Measurements from ENCODE around the gene MRPL4.
"Not testable (repeated sequence)": the region's sequence is repeated elsewhere in the genome, so short reads cannot be mapped to it uniquely, and the experiment has no call there.

The MRPL4 gene

DNA sequence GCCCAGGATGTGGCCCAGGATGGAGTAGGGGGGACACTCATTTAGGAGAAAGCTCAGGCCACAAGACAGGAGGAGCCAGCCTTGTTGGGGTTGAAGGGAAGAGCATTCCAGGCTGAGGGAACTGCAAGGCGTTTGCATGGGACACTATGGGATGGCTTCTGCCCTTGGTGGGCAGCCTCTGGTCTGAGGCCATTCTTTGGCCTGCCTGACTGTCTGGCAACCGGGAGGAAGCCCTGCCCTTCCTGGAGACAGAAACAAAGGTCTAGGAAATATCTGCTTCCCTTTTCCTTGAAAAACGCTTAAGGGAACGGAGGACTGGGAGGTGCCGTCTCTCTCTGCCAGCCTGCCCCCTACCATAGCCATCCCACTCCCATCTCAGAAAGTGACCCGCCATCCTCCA is 16.1 kb downstream of the MRPL4 start:
- DNase-seq, result no peak

GRCh38 chr19:10269333-10270179 is 17.5 kb downstream of the MRPL4 start:
- DNase-seq, result peak; percentile 81

DNA sequence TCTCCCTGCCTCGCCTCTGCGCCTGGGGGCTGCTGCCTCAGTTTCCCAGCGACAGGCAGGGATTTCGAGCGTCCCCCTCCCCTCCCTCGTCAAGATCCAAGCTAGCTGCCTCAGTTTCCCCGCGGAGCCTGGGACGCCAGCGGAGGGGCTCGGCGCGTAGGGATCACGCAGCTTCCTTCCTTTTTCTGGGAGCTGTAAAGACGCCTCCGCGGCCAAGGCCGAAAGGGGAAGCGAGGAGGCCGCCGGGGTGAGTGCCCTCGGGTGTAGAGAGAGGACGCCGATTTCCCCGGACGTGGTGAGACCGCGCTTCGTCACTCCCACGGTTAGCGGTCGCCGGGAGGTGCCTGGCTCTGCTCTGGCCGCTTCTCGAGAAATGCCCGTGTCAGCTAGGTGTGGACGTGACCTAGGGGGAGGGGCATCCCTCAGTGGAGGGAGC is 18.2 kb downstream of the MRPL4 start:
- peak; percentile 33 for DNase-seq

- peak; percentile 76 for DNase-seq
These were observed 18.8 kb downstream of the MRPL4 start, which contains the start of gene ICAM1 for GRCh38 chr19:10270616-10271394. Gene ICAM1, plus strand, starts transcription at chr19:10271120. Its CDS starts 40 bp downstream, at chr19:10271160.

GRCh38 chr19:10271543-10272086 is 19.6 kb downstream of the MRPL4 start:
- DNase-seq, result peak; percentile 38

DNA sequence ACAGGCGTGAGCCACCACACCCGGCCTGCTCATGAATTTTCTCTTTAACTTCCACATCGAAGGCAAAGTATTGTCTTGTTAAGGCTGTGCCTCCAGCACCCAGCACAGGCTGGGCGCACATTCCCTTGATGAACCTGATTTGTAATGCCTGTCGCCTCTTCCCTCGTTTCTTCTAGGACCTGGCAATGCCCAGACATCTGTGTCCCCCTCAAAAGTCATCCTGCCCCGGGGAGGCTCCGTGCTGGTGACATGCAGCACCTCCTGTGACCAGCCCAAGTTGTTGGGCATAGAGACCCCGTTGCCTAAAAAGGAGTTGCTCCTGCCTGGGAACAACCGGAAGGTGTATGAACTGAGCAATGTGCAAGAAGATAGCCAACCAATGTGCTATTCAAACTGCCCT is 22.6 kb downstream of the MRPL4 start:
- DNase-seq, result no peak

DNA sequence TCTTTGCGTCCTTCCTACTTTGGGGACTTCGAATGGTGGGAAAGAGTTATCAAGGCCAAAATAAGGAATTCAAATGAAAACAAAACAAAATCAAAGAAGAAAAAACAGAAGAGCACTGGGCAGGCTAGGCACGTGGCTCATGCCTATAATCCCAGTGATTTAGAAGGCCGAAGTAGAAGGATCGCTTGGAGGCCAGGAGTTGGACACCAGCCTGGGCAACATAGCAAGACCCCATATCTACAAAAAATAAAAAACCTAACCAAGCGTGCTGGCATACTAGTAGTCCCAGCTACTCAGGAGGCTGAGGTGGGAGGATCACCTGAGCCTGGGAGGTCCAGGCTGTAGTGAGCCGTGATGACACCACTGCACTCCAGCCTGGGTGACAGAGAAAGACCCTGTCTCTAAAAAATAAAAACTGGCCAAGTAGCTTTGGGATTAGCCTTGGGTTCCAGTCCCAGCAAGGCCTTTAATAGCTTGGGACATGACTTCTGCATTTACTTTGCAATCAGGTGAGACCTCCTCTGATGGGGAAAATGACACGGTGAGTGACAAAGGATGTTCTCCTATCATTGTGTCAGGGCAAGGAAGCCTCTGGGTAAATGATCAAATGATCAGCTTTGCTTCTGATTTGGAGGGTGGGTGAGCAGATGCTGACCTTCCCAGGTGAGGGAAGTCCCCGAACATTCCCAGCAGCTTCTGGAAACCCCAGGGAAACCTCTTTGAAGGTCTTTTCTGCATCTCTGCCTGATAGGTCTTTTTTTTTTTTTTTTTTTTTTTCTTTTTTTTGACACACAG is 26.0 kb downstream of the MRPL4 start:
- no peak for DNase-seq

GRCh38 chr19:10278935-10279334 is 26.9 kb downstream of the MRPL4 start:
- DNase-seq, result no peak

GRCh38 chr19:10279737-10280442 is 27.9 kb downstream of the MRPL4 start:
- DNase-seq, result no peak

DNA sequence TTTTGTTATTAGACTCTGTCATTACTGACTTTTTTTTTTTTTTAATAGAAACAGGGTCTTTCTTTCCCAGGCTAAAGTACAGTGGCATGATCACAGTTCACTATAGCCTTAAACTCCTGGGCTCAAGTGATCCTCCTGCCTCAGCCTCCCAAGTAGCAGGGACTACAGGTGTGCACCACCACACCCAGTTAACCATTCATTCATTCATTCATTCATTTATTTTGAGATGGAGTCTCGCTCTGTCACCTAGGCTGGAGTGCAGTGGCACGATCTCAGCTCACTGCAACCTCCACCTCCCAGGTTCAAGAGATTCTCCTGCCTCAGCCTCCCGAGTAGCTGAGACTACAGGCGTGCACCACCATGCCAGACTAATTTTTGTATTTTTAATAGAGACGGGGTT is 30.0 kb downstream of the MRPL4 start:
- not testable (repeated sequence) for DNase-seq

GRCh38 chr19:10283301-10284064 is 31.5 kb downstream of the MRPL4 start:
- no peak for DNase-seq

DNA sequence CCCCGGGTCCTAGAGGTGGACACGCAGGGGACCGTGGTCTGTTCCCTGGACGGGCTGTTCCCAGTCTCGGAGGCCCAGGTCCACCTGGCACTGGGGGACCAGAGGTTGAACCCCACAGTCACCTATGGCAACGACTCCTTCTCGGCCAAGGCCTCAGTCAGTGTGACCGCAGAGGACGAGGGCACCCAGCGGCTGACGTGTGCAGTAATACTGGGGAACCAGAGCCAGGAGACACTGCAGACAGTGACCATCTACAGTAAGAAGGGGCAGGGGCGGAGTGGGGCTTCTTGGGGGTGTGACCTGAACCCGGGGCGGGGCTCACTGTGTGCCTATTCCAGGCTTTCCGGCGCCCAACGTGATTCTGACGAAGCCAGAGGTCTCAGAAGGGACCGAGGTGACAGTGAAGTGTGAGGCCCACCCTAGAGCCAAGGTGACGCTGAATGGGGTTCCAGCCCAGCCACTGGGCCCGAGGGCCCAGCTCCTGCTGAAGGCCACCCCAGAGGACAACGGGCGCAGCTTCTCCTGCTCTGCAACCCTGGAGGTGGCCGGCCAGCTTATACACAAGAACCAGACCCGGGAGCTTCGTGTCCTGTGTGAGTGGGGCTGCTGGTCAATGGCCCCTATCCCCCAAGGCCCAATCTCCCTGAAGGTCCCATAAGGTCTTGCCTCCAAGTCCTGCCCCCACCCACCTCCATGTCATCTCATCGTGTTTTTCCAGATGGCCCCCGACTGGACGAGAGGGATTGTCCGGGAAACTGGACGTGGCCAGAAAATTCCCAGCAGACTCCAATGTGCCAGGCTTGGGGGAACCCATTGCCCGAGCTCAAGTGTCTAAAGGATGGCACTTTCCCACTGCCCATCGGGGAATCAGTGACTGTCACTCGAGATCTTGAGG is 32.3 kb downstream of the MRPL4 start:
- no peak for DNase-seq

GRCh38 chr19:10284960-10285278 is 32.9 kb downstream of the MRPL4 start:
- no peak for DNase-seq

DNA sequence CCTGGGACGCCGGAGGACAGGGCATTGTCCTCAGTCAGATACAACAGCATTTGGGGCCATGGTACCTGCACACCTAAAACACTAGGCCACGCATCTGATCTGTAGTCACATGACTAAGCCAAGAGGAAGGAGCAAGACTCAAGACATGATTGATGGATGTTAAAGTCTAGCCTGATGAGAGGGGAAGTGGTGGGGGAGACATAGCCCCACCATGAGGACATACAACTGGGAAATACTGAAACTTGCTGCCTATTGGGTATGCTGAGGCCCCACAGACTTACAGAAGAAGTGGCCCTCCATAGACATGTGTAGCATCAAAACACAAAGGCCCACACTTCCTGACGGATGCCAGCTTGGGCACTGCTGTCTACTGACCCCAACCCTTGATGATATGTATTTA is 33.4 kb downstream of the MRPL4 start:
- no peak for DNase-seq

DNA sequence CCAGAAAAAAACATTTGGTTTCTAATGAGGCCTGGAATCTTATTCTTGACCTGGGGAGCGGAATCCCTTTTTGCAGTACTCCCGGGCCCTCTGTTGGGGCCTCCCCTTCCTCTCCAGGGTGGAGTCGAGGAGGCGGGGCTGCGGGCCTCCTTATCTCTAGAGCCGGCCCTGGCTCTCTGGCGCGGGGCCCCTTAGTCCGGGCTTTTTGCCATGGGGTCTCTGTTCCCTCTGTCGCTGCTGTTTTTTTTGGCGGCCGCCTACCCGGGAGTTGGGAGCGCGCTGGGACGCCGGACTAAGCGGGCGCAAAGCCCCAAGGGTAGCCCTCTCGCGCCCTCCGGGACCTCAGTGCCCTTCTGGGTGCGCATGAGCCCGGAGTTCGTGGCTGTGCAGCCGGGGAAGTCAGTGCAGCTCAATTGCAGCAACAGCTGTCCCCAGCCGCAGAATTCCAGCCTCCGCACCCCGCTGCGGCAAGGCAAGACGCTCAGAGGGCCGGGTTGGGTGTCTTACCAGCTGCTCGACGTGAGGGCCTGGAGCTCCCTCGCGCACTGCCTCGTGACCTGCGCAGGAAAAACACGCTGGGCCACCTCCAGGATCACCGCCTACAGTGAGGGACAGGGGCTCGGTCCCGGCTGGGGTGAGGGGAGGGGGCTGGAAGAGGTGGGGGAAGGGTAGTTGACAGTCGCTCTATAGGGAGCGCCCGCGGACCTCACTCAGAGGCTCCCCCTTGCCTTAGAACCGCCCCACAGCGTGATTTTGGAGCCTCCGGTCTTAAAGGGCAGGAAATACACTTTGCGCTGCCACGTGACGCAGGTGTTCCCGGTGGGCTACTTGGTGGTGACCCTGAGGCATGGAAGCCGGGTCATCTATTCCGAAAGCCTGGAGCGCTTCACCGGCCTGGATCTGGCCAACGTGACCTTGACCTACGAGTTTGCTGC is 35.1 kb downstream of the MRPL4 start, which contains the start of gene ICAM4:
Gene ICAM4 (plus strand): TSS at position 153 of the 935 bp plus-strand sequence. CDS start 58 bp downstream, at position 211.
- DNase-seq, result no peak

DNA sequence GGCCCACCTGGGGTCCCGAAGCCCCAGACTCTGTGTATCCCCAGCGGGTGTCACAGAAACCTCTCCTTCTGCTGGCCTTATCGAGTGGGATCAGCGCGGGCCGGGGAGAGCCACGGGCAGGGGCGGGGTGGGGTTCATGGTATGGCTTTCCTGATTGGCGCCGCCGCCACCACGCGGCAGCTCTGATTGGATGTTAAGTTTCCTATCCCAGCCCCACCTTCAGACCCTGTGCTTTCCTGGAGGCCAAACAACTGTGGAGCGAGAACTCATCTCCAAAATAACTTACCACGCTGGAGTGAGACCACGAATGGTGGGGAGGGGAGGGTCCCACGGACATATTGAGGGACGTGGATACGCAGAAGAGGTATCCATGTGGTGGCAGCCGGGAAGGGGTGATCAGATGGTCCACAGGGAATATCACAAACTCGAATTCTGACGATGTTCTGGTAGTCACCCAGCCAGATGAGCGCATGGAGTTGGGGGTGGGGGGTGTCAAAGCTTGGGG is 36.7 kb downstream of the MRPL4 start:
- peak; percentile 79 for DNase-seq

DNA sequence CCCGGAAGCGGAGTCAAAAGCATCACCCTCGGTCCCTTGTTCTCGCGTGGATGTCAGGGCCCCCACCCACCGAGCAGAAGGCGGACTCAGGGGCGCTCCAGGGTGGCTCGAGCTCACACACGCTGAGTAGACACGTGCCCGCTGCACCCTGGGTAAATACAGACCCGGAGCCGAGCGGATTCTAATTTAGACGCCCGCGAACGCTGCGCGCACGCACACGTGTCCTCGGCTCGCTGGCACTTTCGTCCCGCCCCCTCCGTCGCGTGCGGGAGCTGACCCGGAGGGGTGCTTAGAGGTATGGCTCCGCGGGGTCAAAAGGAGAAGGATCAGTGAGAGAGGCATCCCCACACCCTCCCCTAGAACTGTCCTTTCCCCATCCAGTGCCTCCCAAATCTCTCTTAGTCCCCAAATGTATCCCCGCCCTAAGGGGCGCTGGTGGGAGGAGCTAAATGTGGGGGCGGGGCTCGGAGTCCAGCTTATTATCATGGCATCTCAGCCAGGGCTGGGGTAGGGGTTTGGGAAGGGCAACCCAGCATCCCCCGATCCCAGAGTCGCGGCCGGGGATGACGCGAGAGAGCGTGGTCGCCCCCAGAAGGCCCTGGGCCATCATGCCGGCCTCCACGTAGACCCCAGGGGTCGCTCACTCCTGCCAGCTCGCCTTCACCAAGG is 37.3 kb downstream of the MRPL4 start:
- DNase-seq, result peak; percentile 86

DNA sequence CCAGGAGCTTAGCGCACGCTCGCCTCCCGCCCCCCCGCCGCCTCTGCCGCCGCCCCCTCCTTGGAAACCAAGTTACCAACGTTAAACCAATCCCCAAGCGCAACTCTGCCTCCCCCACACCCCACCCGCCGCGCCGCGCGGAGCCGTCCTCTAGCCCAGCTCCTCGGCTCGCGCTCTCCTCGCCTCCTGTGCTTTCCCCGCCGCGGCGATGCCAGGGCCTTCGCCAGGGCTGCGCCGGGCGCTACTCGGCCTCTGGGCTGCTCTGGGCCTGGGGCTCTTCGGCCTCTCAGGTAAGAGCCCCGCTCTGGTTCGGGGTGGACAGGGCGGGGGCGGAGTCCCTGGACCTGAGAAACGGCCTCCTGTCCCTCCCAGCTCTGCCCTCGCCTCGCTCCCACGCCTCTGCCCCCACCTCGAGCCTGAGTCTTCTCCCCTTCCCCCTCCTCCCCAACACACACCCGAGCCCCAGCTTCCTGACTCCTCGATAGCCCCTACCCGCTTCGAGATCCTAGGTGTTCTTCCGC is 37.9 kb downstream of the MRPL4 start, which contains the start of gene ICAM5:
Gene ICAM5 (plus strand): TSS at position 117 of the 521 bp plus-strand sequence. CDS start 92 bp downstream, at position 209.
- DNase-seq, result peak; percentile 84

All from NCI-H69 (cell line).